ENCODE measurements around the gene LAPTM5.

Gene LAPTM5

GRCh38 chr1:30787266-30787665, 29.7 kb upstream of the LAPTM5 start:
- DNase-seq (ENCODE audit: low read depth) = no peak

DNA sequence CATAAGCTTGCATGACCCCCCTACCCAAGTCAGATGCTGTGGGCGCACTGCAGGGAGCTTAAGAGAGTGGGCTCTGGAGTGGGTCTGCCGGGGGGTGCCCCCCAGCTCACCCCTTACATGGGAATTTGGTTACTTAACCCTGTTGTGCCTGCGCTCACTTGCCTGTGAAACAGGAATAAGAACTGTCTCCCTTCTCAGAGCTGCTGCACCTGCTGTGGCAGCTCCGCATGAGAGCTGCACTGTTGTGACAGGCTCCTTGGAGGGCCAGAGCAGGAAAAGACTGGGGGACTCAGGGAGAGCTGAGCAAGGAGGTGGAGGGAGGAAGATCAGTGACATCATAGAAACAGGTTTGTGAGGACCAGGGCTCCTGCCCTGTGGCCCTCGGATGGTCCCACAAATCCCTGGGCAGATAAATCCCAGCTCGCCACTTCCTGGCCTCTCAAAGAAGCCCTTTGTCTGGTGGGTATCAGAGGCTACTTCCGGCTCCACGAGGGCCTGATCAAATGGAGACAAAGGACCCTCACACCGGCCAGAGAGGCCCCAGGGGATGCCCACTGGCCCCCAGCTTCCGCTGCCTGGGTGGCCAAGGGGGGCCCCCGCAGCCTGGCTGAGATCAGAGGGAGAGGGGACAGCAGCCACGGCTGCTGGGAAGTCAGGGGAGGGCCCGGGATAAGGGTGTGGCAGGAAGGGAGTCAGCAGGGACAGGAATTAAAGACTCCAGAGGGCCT, 28.9 kb upstream of the LAPTM5 start:
- no peak for DNase-seq (ENCODE audit: low read depth)

GRCh38 chr1:30785714-30786113, 28.1 kb upstream of the LAPTM5 start:
- DNase-seq (ENCODE audit: low read depth) = no peak

DNA sequence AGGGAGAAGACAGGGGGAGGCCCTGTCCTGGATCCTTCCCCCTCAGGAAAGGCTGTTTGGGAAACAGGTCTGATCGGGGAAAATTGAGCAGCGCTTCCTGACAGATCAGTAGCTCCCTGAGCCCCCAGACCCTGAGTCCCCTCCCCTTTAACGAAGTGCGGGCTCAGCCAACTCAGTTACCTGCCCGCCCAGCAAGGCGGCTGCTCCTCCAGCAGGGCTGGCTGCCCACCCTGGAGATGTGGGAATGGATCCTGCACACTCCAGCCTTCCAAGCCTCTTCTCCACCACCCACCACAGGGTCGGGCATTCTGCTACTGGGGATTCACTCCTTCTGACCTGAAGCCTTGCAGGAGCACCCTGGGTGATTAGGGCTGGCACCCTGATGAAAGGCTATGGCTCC, 27.6 kb upstream of the LAPTM5 start:
- no peak for DNase-seq (ENCODE audit: low read depth)

DNA sequence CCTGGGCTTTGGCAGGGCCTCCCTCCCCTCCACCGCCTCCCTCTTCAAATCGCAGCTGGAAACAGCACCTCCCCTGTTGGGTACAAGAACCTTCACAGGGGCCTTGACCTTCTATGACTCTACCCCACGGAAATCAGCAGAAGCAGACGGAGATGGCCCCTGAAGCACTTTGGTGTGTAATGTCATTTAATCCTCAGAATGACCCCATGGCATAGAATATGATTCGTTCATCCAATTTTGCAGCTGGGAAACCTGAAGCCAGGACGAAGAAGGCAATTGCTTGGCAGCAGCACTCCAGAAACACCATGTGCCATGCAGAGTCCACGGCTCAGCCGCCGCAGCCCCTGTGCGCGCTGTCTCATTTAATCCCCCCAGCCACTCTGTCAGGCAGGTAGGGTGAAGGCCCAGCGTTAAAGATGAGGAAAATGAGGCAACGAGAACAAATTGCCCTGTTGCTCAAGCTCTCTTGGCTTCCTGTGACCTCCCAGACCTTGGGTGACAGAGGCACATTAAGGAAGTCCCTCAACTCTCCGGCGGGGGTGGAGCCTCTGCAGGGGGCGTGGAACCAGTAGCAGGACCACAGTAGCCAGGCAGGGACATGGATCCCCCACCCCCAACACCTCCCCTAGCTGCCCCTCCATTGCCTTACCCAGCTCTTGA, 25.8 kb upstream of the LAPTM5 start:
- no peak for DNase-seq (ENCODE audit: low read depth)

DNA sequence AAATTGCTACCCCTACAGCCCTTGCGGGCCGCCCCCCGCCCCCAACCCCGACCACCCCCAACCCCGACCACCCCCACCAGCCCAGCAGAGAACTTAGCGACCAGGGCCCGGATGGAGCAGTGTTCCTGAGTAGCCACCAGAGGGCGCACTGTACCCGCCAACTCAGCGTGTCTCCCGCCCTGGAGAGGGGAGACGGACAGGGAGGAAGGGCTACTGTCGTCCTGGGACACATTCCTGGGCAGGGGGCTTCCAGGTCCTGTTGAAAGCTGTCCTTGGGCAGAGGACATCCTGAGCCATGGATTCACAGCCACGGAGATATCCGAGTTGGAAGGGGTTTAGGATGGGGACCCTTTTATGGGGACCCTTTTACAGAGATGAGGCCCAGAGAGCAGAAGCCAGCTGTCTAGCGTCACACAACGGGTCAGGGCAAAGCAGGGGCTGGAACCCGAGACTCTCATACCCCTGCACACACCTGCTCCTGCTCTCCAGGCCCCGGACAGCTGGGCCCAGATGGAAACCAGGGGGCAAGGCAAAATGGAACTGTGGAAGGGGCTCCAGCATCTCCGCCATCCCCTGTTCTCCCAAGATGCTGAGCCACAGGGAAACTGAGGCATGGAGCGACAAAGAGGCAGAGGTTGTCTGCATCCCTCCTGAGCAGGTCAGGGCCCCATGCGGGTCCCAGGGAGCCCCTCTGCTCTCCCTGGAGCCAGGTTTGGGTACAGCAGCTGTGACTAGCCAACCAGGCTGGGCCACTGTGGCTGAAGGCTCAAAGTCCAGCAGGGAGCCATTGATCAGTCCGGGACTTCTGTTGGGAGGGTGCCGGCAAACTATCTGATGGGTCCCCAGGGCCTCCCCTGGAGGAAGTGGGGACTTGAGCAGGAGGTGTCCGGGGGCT, 25.0 kb upstream of the LAPTM5 start:
- DNase-seq (ENCODE audit: low read depth) = peak; percentile 60

- no peak for DNase-seq (ENCODE audit: low read depth)
Observed at GRCh38 chr1:30781906-30782305, 24.3 kb upstream of the LAPTM5 start.

- no peak for DNase-seq (ENCODE audit: low read depth)
Observed at GRCh38 chr1:30780409-30780808, 22.8 kb upstream of the LAPTM5 start.

GRCh38 chr1:30779294-30780071, 21.9 kb upstream of the LAPTM5 start:
- peak; percentile 97 for DNase-seq (ENCODE audit: low read depth)

GRCh38 chr1:30778979-30779293, 21.4 kb upstream of the LAPTM5 start:
- no peak for DNase-seq (ENCODE audit: low read depth)

GRCh38 chr1:30778154-30778978, 20.8 kb upstream of the LAPTM5 start:
- DNase-seq (ENCODE audit: low read depth) = no peak

- no peak for DNase-seq (ENCODE audit: low read depth)
Observed at GRCh38 chr1:30777904-30778153, 20.3 kb upstream of the LAPTM5 start.

DNA sequence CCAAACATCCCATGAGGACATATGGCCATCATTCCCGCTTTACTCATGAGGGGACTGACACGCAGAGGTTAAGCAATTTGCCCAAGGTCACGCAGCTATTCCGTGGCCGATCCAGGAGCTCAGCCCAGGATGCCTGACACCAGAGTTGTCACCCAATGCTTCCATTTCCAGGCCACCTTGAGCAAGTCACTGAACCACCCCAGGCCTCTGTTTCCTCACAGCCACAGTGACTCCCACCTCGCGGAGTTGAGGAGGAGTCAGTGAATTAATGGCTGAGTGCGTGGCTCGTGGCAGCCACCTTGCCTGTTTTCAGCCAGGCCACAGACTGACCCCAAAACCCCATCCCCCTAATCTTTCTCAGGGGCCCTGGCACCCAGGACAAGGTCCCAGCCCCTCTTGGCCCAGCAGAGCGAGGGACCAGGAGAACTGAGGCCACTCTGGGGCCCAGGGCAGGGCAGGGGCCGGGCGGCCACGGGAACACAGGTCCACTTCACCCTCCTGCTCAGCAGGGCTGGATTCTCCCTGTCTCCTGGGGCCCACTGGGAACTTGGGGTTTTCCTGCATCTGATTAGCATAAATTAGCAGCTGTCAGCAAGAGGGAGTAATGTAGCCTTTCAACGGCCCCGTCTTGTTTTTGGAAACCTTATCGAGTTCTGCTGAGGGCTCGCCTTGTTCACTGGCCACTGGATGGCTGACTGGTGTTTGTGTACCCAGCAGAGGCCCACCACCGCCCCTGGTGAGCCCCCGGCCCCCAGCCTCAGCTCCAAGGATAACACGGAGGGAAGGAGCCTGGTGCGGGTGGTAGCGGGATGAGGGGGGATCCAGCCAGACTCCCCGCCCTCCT, 19.7 kb upstream of the LAPTM5 start:
- DNase-seq (ENCODE audit: low read depth) = no peak

GRCh38 chr1:30776097-30777059, 18.8 kb upstream of the LAPTM5 start:
- DNase-seq (ENCODE audit: low read depth) = no peak

DNA sequence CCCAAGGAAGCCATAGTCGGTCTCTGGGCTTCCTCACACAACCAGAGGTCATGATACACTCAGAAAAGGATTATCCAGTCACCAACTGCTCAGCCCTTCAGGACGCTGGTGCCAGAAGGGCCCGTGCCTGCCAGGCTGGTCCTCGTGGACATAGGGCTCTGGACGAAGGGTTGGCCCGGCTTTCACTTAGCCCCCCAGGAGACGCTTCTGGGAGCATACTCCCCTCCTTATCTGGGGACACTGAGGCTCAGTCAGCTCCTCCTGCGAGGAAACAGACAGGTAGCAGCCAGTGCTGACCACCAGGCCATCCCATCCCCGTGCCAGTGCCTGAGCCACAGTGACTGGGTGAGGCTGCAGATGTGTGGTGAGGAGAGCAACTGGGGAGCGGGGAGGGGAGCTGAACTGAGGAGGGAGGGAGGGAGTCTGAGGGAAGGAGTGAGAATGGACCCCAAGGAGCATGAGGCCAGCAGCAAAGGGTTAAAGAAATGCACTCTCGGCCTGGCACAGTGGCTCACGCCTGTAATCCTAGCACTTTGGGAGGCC, 17.9 kb upstream of the LAPTM5 start:
- DNase-seq (ENCODE audit: low read depth) = no peak

- no peak for DNase-seq (ENCODE audit: low read depth)
Observed at GRCh38 chr1:30774550-30775432, 17.2 kb upstream of the LAPTM5 start.

DNA sequence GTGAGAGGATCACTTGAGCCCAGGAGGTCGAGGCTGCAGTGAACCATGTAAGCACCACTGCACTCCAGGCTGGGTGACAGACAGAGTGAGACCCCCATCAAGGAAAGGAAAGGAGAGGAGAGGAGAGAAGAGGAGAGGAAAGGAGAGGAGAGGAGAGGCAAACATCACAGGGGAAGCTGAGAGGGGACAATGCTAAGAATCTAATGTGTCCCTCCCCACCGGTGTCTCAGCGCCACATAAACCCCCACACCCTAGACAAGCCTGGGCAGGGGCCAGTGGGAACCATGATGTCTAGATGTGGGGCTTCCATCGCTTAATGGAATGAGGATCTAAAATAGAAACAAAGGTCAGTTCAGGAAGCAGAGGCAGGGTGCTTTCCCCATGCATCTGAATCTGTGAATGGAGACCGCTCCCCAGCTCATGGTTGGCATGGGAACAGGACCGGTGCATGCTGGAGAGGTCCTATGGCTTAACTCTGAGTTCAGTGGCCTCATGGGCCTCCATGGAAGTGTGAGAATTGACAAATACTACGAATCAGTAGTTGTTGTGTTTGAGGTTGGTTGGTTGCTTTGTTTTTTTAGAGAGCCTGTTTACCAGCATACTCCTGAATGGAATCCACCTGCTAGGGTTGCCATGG, 16.3 kb upstream of the LAPTM5 start:
- DNase-seq (ENCODE audit: low read depth) = no peak

GRCh38 chr1:30771005-30771404, 13.4 kb upstream of the LAPTM5 start:
- no peak for DNase-seq (ENCODE audit: low read depth)

Data from stimulated activated CD8-positive, alpha-beta memory T cell treated with anti-CD3 and anti-CD28 coated beads, Interleukin-15, amount 100 ng/mL, for 24 hours (primary cell).